ENCODE data around the gene NDST4. TPM values are rescaled to one million over a fixed set of nuclear protein-coding genes. Genes with fewer than 3 reads are reported as not detected.

The NDST4 gene
- total and polyA plus RNA-seq, 11 donors: not detected

GRCh38 chr4:114911111-114911510, 202.3 kb downstream of the NDST4 start:
- ATAC-seq (no peak), DNase-seq (no peak)
- Histone ChIP-seq H3K4me1 (no peaks in the 10 kb centered on the region), H3K4me3 (no peak overlapping the region), H3K9me3 (peaks cover 0 to 2% (median 0%) of the 10 kb centered on the region in 12 donors), H3K27me3 (no peaks in the 10 kb centered on the region), H3K27ac (no peak overlapping the region), H3K36me3 (no peaks in the 10 kb centered on the region)
- WGBS, 4 donors: 89 to 95% (median 93%) methylated on average over 2 of the region's 2 CpGs
- TF ChIP-seq CTCF (IDR thresholded peaks at IDR 0.05) (no peak), POLR2A (IDR thresholded peaks at IDR 0.05) (no peak)
- intact Hi-C loops (cut with DNase I): no loop called here

DNA sequence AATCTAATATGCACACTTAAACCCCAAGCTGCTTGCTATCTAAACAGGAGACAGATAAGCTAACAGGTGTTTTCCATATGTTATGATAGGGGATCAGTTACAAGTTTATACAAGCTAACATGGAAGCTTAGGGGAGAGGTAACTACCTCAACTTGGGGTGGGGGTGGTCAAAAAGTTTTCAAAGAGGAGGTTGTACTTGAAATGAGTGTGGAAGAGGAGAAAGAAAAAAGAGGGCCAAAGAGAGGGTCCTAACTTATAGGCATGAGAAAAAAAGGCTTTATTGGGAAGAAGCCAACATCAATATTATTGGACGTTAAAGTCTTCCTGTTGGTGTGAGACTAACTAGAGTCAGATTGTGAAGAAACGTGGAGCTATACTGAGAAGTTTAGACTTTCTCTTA, 205.9 kb downstream of the NDST4 start:
- intact Hi-C loops (cut with DNase I): no loop called here
- H3K27me3 ChIP-seq: no peaks in the 10 kb centered on the region
- no peaks in the 10 kb centered on the region for H3K4me1 ChIP-seq
- no peaks in the 10 kb centered on the region for H3K36me3 ChIP-seq
- peaks cover 0 to 2% (median 0%) of the 10 kb centered on the region in 12 donors for H3K9me3 ChIP-seq
- DNase-seq (no peak), ATAC-seq (no peak)
- WGBS, 4 donors: 20 to 37% (median 28%) methylated on average over 2 of the region's 2 CpGs
- no peak for TF ChIP-seq CTCF (IDR thresholded peaks at IDR 0.05)
- TF ChIP-seq POLR2A (IDR thresholded peaks at IDR 0.05): no peak
- H3K4me3 ChIP-seq: no peak overlapping the region
- H3K27ac ChIP-seq: no peak overlapping the region

GRCh38 chr4:114905017-114905416, 208.4 kb downstream of the NDST4 start:
- DNase-seq (no peak), ATAC-seq (no peak)
- H3K4me1 ChIP-seq: no peaks in the 10 kb centered on the region
- no peaks in the 10 kb centered on the region for H3K9me3 ChIP-seq
- TF ChIP-seq CTCF (IDR thresholded peaks at IDR 0.05): no peak
- no peak for TF ChIP-seq POLR2A (IDR thresholded peaks at IDR 0.05)
- intact Hi-C loops (cut with DNase I): no loop called here
- no peaks in the 10 kb centered on the region for H3K36me3 ChIP-seq
- no peak overlapping the region for H3K27ac ChIP-seq
- H3K4me3 ChIP-seq: no peak overlapping the region
- H3K27me3 ChIP-seq: no peaks in the 10 kb centered on the region

DNA sequence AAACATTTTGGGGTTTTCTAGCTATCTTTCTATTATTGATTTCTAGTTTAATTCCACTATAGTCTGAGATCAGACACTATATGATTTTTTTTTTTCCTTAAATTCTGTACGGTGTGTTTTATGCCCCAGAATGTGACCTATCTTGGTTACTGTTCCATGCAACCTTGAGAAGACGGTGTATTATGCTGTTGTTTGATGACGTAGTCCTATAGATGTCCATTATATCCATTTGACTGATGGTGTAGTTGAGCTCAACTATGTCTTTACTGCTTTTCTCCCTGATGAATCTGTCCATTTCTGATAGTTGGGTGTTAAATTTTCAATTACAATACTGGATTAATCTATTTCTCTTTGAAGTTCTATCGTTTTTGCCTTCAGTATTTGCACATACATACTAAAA, 212.5 kb downstream of the NDST4 start:
- 80 to 82% (median 82%) methylated on average over 4 of the region's 4 CpGs for WGBS, 4 donors
- intact Hi-C loops (cut with DNase I): no loop called here
- no peak for DNase-seq
- ATAC-seq: no peak
- Histone ChIP-seq H3K4me3 (no peak overlapping the region), H3K4me1 (no peaks in the 10 kb centered on the region), H3K36me3 (no peaks in the 10 kb centered on the region), H3K27ac (no peak overlapping the region), H3K27me3 (no peaks in the 10 kb centered on the region), H3K9me3 (no peaks in the 10 kb centered on the region)
- TF ChIP-seq POLR2A (IDR thresholded peaks at IDR 0.05) (no peak), CTCF (IDR thresholded peaks at IDR 0.05) (no peak)
